RKO (cell line): ENCODE data around the gene PNPLA4.

Experiments used
- DNase-seq: peaks from one replicate; pipeline ENCODE4 v3.0.0-alpha.2; 2016; ENCODE audit warnings: low spot score

PNPLA4 gene

GRCh38 chrX:7852166-7852565 is 75.0 kb downstream of the PNPLA4 start:
- DNase-seq = no peak
